PC-9 (cell line): Measurements from ENCODE around the gene KCNQ5. TPM values are rescaled to one million over a fixed set of nuclear protein-coding genes. Genes with fewer than 3 reads are reported as not detected.

ENCODE experiments used
- BruUV-seq: library from RNA; stranded (reverse); fragments of 400-500 nt; replicated peaks from 2 replicates; lab custom pipeline; 2021; lab: Mats Ljungman, UMichigan
- CTCF ChIA-PET: fragments of 300-600 bp; sonication (Branson Sonifier 250); formaldehyde crosslinking; loops from one replicate; lab custom pipeline; 2022; ENCODE audit warnings: antibody characterized with exemption; lab: Charles Lee
- POLR2A ChIA-PET: fragments of 300-600 bp; sonication (Branson Sonifier 250); formaldehyde crosslinking; loops from one replicate; lab custom pipeline; 2022; ENCODE audit warnings: antibody characterized with exemption; ENCODE audit not compliant: unreplicated experiment; lab: Charles Lee
- DNase-seq, 2 experiments: peaks; one replicate each; pipeline versions ENCODE4 v3.0.0 to v3.0.0-alpha.2; 2015 to 2022; ENCODE audit warnings: mixed read lengths in 1 of 2
- H2AFZ ChIP-seq: fragments of 200-600 bp; sonication (generic); 2 replicates; pipeline ENCODE4 v1.8.1; 2017; ENCODE audit warnings: antibody characterized with exemption
- H3F3A ChIP-seq: fragments of 200-600 bp; sonication (generic); 2 replicates; pipeline ENCODE4 v1.8.1; 2017; ENCODE audit warnings: antibody characterized with exemption, mild to moderate bottlenecking, low read depth; ENCODE audit not compliant: insufficient read depth
- H3K27ac ChIP-seq: fragments of 200-600 bp; sonication (generic); 2 replicates; pipeline ENCODE4 v1.6.1; 2016; ENCODE audit warnings: mixed run types
- H3K27me3 ChIP-seq: fragments of 200-600 bp; sonication (generic); 2 replicates; pipeline ENCODE4 v1.6.1; 2016; ENCODE audit warnings: low read depth, mixed run types; ENCODE audit not compliant: insufficient read depth
- H3K36me3 ChIP-seq: fragments of 200-600 bp; sonication (generic); 2 replicates; pipeline ENCODE4 v1.6.1; 2016; ENCODE audit warnings: low read depth, mixed run types
- H3K4me1 ChIP-seq: fragments of 200-600 bp; sonication (generic); replicated peaks from 2 replicates; pipeline ENCODE4 v1.6.1; 2016; ENCODE audit warnings: mixed run types; ENCODE audit not compliant: insufficient read depth
- H3K4me2 ChIP-seq: fragments of 200-600 bp; sonication (generic); 2 replicates; pipeline ENCODE4 v1.6.1; 2017; ENCODE audit warnings: mixed run types
- H3K4me3 ChIP-seq: fragments of 200-600 bp; sonication (generic); 2 replicates; pipeline ENCODE4 v1.6.1; 2016; ENCODE audit warnings: mixed run types
- H3K79me2 ChIP-seq: fragments of 200-600 bp; sonication (generic); 2 replicates; pipeline ENCODE4 v1.6.1; 2017; ENCODE audit warnings: low read depth, mixed run types
- H3K9me2 ChIP-seq: fragments of 200-600 bp; sonication (generic); 2 replicates; pipeline ENCODE4 v1.8.1; 2017; ENCODE audit warnings: mild to moderate bottlenecking; ENCODE audit not compliant: insufficient read depth
- H3K9me3 ChIP-seq: fragments of 200-600 bp; sonication (generic); 2 replicates; pipeline ENCODE4 v1.8.1; 2016; ENCODE audit warnings: low read depth; ENCODE audit not compliant: insufficient read depth
- H4K20me1 ChIP-seq: fragments of 200-600 bp; sonication (generic); 2 replicates; pipeline ENCODE4 v1.8.1; 2017; ENCODE audit not compliant: insufficient read depth
- CTCF ChIP-seq: fragments of 200-600 bp; sonication (generic); conservative IDR thresholded peaks from 2 replicates; pipeline ENCODE4 v1.6.1; 2017; ENCODE audit warnings: mixed run types, antibody characterized with exemption, mild to moderate bottlenecking, moderate library complexity
- EZH2 ChIP-seq: fragments of 200-600 bp; sonication (generic); IDR thresholded peaks from 2 replicates; pipeline ENCODE4 v1.8.0; 2017; ENCODE audit warnings: antibody characterized with exemption, low read depth
- intact Hi-C: fragments of 100-400 bp; cut with micrococcal nuclease; formaldehyde crosslinking; loops from one replicate; pipeline ENCODE4 v1.10.0; 2022; ENCODE audit not compliant: unreplicated experiment
- total RNA-seq: library from RNA; stranded (reverse); gene quantifications from 2 replicates; pipeline ENCODE4 v1.2.3, GENCODE V29; 2021

KCNQ5 gene
- total RNA-seq, 1 experiment from 2014 or later = 0.20 TPM

- H3K4me1 ChIP-seq = peaks cover 14% of the 10 kb centered on the region
- ChIA-PET CTCF (no interaction called here), POLR2A (no interaction called here)
- no peak overlapping the region for H3K4me3 ChIP-seq
- H3K9me2 ChIP-seq = no peaks in the 10 kb centered on the region
- no TSS peak for BruUV-seq
- H3F3A ChIP-seq = no peaks in the 10 kb centered on the region
- no peaks in the 10 kb centered on the region for H3K36me3 ChIP-seq
- no peak overlapping the region for H2AFZ ChIP-seq
- H3K79me2 ChIP-seq = no peaks in the 10 kb centered on the region
- H3K4me2 ChIP-seq = no peak overlapping the region
- intact Hi-C loops = loop anchor here (10.0 kb wide), 1 partner anchor 159 kb away; the partner anchor contains the start of gene KCNQ5
- no peaks in the 10 kb centered on the region for H4K20me1 ChIP-seq
- no peak for DNase-seq
- no peaks in the 10 kb centered on the region for H3K9me3 ChIP-seq
- H3K27ac ChIP-seq = no peak overlapping the region
- no peak for TF ChIP-seq EZH2
- TF ChIP-seq CTCF = no peak
- H3K27me3 ChIP-seq = no peaks in the 10 kb centered on the region
Observed at GRCh38 chr6:72784071-72784470, 162.2 kb downstream of the KCNQ5 start.

GRCh38 chr6:72784581-72784980 is 162.7 kb downstream of the KCNQ5 start:
- Histone ChIP-seq H3K36me3 (no peaks in the 10 kb centered on the region), H3K4me3 (no peak overlapping the region), H3K4me1 (peaks cover 14% of the 10 kb centered on the region), H3K9me2 (no peaks in the 10 kb centered on the region), H3K27me3 (no peaks in the 10 kb centered on the region), H3K79me2 (no peaks in the 10 kb centered on the region), H3F3A (no peaks in the 10 kb centered on the region), H3K27ac (no peak overlapping the region), H2AFZ (no peak overlapping the region), H4K20me1 (no peaks in the 10 kb centered on the region), H3K4me2 (no peak overlapping the region), H3K9me3 (no peaks in the 10 kb centered on the region)
- intact Hi-C loops = loop anchor here (10.0 kb wide), 1 partner anchor 160 kb away; the partner anchor contains the start of gene KCNQ5
- ChIA-PET CTCF (no interaction called here), POLR2A (no interaction called here)
- no peak for DNase-seq
- no TSS peak for BruUV-seq
- TF ChIP-seq EZH2 (no peak), CTCF (no peak)

GRCh38 chr6:72787391-72788031 is 165.6 kb downstream of the KCNQ5 start:
- no peak overlapping the region for H3K4me3 ChIP-seq
- H3K9me3 ChIP-seq = no peaks in the 10 kb centered on the region
- H3K79me2 ChIP-seq = no peaks in the 10 kb centered on the region
- H3K9me2 ChIP-seq = no peaks in the 10 kb centered on the region
- DNase-seq = peak; percentile 44 to 86
- 0 out of 2 replicates have a peak overlapping the region, but pooled peaks have one; percentile 15 for H3K4me2 ChIP-seq
- no peaks in the 10 kb centered on the region for H3F3A ChIP-seq
- H4K20me1 ChIP-seq = no peaks in the 10 kb centered on the region
- TF ChIP-seq EZH2 (no peak), CTCF (no peak)
- H3K27me3 ChIP-seq = no peaks in the 10 kb centered on the region
- intact Hi-C loops = loop anchor here (10.0 kb wide), 1 partner anchor 163 kb away; the partner anchor contains the start of gene KCNQ5
- H3K36me3 ChIP-seq = no peaks in the 10 kb centered on the region
- no TSS peak for BruUV-seq
- peak overlapping the region; percentile 75 for H3K27ac ChIP-seq
- peaks cover 14% of the 10 kb centered on the region for H3K4me1 ChIP-seq
- no peak overlapping the region for H2AFZ ChIP-seq
- ChIA-PET CTCF (no interaction called here), POLR2A (interaction anchor here (0.6 kb wide), 2 partner anchors 75 to 181 kb away, joined by 4 to 5 read pairs; no protein-coding TSS in a partner anchor)
